Medulla oblongata (tissue), 1 donor: Measurements from ENCODE around the gene HCST.

Source experiments
- DNase-seq: peaks from one replicate; pipeline ENCODE4 v3.0.0-alpha.2; 2015; ENCODE audit errors: extremely low spot score

HCST gene, protein sequence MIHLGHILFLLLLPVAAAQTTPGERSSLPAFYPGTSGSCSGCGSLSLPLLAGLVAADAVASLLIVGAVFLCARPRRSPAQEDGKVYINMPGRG

DNA sequence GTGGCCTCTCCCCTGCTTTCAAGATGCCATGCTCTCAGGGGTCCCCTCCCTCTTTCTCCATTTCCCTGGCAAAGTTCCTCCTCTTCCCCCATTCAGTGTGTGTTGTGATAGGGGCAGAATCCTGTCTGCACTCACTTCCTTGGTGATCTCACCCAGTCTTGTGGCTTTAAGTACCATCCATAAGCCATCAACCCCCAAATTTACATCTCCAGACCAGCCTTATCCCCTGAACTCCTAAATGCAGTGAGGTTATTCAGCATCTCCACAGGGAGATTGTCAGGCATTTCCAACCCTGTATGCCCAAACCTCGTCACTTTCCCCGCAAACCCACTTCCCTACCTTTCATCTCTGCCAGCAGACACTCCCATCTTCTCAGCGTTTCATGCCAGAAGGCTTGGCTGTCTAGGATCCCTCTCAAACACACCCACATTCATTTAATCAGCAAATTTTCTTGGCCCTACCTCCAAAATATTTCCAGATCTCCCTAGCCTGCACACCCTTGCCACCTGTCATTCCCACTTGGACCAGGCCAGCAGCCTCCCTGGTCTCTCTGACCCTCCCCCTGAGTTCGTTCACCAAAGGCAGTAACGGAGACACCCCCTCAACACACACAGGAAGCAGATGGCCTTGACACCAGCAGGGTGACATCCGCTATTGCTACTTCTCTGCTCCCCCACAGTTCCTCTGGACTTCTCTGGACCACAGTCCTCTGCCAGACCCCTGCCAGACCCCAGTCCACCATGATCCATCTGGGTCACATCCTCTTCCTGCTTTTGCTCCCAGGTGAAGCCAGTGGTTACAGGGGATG is at the start of gene HCST:
Gene HCST, plus strand, starts transcription at position 676 of the 808 bp plus-strand sequence. Its CDS starts 65 bp downstream, at position 741.
- peak; percentile 60 for DNase-seq

DNA sequence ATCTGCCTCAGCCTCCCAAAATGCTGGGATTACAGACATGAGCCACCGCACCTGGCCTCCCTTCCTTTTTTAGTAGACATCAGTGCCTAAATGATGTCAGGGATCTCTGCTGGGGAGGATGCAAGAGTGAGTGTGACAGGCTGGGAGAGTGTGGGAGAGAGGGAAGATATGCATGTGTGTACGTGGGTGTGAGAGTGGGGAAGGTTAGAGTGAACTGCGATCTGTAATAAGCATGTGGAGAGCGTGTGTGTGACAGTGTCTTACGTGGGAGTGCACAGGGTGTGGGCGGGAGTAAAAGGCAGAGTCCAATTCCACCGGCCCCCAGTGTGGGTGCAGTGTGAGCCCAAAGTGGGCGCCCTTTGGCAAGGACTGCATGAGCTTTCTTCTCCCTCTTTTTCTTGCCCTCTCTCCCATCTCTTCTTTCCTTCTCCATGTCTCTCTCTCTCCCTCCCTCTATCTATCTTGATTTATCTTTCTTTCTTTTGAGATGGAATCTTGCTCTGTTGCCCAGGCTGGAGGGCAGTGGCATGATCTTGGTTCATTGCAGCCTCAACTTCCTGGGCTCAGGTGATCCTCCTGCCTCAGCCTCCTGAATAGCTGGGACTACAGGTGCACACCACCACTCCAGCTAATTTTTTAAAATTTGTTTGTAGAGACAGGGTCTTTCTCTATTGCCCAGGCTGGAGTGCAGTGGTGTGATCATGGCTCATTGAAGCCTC is 49.1 kb upstream of the HCST start:
- DNase-seq: no peak

DNA sequence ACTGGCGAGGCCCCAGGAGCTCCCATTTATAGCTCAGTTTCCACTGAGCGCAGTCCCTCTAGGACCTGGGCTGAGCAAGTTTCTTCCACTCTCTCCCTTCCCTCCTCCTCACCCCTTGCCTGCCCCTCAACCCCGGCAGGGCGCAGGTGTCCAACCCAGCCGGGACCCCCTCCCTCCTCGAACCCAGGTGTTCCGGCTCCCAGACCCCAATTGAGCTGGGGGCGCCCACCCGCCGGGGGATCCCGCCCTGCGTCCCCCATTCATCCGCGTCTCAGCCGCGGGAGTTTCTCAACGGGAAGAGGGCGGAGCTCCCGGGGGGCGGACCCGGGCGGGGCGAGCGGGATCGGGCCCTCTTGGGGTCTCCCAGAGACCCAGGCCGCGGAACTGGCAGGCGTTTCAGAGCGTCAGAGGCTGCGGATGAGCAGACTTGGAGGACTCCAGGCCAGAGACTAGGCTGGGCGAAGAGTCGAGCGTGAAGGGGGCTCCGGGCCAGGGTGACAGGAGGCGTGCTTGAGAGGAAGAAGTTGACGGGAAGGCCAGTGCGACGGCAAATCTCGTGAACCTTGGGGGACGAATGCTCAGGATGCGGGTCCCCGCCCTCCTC is 45.7 kb upstream of the HCST start, which contains the start of gene KIRREL2:
Gene KIRREL2, plus strand, starts transcription at position 366 of the 604 bp plus-strand sequence. Its CDS starts 209 bp downstream, at position 575.
- no peak for DNase-seq

DNA sequence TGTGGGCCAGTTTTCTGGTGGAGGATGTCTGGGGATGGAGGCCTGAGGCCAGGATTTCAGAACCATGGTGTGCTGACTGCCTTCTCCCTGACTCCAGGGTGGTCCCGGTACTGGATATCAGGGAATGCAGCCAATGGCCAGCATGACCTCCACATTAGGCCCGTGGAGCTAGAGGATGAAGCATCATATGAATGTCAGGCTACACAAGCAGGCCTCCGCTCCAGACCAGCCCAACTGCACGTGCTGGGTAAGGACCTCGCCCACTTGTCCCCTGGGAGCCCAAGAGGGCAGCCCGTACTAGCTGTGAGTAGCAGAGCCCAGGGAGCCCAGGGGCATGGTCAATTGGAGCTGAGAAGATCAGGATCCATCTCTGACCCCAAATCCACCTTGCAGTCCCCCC is 44.0 kb upstream of the HCST start:
- no peak for DNase-seq

DNA sequence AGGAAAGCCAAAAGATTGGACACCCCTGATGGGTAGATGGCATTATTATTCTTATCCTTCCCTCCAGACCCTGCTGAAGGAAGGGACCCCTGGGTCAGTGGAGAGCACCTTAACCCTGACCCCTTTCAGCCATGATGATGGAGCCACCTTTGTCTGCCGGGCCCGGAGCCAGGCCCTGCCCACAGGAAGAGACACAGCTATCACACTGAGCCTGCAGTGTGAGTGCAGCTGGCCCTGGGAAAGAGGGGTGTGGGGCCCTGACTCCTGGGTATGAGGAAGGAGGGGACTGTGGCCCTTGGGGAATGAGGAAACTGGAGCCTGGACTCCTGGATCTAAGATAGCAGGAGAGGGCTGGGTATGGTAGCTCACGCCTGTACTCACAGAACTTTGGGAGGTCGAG is 42.9 kb upstream of the HCST start:
- no peak for DNase-seq

DNA sequence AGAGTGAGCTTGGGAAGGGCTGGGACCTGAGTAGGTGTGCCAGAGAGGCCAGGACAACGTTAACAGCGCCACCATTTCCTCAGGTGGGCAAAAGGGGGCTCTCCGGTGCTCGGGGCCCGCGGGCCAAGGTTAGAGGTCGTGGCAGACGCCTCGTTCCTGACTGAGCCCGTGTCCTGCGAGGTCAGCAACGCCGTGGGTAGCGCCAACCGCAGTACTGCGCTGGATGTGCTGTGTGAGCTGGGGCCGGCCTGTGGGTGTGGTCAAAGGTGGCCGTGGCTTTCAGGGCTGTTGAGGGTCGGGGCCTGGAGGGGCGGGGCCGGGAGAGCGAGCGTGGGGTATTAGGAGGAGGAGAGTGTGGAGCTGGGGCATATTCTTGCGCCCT is 41.9 kb upstream of the HCST start:
- DNase-seq: no peak

DNA sequence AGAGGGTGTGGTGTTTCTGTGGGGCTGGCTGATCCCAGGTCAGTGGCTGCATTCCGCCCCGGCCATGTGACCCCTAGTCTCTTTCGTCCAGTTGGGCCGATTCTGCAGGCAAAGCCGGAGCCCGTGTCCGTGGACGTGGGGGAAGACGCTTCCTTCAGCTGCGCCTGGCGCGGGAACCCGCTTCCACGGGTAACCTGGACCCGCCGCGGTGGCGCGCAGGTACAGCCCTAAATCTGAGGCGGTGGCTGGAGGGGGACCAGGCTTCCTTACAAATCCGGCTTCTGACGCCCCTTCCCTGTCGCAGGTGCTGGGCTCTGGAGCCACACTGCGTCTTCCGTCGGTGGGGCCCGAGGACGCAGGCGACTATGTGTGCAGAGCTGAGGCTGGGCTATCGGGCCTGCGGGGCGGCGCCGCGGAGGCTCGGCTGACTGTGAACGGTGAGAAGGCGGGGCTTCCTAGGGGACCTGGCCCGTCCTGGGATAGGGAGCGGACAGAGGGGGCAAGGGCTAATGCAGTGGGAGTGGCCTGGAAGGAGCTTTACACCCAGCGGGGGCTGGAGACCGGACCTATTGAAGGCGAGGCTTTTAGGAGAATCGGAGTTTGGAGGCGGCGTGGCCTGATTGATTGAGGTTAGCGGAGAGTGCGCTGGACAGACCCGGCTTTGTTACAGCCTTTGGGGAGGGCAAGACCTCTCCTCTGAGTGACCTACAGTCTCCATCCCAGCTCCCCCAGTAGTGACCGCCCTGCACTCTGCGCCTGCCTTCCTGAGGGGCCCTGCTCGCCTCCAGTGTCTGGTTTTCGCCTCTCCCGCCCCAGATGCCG is 41.3 kb upstream of the HCST start:
- DNase-seq: no peak

DNA sequence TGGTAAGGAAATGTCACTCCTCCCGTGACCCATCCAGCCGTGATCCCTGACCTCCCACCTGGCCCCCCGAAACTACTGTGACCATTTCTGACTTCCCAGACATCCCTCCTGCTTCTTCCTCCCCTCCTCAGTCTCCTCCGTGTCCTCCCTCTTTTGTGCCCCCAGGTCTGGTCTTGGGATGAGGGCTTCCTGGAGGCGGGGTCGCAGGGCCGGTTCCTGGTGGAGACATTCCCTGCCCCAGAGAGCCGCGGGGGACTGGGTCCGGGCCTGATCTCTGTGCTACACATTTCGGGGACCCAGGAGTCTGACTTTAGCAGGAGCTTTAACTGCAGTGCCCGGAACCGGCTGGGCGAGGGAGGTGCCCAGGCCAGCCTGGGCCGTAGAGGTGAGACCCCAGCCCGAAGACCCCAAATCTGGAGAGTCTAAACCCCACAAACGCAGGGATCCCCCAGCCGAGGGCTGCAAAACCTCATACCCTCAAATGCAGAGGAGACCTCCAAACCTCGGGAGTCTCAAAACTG is 40.6 kb upstream of the HCST start:
- DNase-seq: no peak

DNA sequence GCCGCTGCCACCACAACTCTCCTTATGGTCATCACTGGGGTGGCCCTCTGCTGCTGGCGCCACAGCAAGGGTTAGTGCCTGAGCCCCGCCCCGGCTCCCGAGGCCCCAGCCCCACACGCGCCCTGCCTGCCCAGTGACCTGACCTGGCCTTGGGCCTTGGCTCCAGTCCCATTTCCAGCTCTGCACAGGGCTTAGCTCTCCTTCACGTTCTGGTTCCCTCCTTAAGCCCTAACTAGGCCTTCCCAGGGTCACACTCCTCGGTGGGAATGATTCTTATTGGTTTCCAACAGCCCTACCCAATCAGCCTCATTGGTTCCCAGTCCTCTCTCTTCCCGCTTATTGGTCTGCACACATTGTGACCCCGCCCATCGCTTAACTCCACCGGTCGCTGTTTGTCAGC is 39.8 kb upstream of the HCST start:
- DNase-seq: no peak

DNA sequence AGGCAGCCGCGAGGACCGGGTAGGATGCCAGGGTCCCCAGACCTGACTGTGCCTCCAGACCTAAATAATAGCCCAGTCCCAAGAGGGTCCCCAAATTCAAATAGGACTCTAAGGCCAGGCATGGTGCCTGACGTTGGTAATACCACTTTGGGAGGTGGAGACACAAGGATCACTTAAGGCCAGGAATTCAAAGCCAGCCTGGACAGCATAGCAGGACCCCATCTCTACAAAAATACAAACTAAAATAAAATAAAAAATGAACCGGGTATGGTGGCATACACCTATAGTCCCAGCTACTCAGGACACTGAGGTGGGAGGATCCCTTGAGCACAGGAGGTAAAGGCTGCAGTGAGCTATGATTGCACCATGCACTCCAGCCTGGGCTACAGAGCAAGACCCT is 39.3 kb upstream of the HCST start:
- no peak for DNase-seq

DNA sequence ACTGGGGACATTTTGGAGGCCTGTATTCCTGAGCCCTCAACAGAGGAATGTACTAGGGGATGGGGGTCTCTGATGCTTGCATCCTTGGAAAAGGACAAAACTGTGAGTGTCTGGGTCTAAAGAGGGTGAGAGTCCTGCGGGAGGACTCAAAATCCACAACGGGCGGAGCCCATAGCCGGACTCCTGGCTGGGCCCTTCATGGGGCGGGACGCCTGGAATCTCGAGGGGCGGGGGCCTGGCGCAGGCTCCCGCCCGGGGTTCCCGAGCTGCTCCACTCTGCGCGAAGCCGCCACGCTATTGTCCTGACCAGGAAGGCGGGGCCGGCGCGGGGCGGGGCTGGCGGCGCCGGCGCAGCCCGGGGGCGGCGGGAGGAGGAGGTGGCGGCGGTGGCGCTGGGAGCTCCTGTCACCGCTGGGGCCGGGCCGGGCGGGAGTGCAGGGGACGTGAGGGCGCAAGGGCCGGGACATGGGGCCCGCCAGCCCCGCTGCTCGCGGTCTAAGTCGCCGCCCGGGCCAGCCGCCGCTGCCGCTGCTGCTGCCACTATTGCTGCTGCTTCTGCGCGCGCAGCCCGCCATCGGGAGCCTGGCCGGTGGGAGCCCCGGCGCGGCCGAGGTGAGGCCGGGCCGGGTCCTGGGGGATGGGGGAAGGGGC is 34.0 kb upstream of the HCST start, which contains the start of gene APLP1:
Gene APLP1, plus strand, starts transcription at position 403 of the 651 bp plus-strand sequence. Its CDS starts 63 bp downstream, at position 466.
- DNase-seq: peak; percentile 87

DNA sequence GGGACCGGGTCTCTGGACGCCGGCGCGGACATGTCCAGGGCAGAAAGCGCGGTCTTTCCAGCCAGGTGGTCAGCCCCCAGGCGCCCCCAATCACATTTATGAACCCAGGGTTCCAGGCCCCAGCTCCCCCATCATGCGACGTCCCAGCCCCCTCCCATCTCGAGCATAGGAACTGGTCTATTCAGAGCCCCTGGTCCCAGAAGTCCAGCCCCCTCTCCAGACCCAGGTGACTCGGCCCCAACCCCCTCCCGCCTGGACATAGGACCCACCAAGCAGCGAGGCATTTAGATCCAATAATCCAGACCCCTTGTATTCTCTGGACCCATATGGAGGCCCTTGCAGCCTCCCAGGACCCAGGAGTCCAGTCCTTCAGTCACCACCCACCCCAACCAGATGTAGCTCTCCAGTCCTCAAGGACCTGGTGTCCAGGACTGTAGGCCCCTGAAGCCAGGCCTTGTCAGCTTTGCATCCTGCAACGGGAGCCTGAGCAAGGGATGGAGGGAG is 33.5 kb upstream of the HCST start:
- no peak for DNase-seq

DNA sequence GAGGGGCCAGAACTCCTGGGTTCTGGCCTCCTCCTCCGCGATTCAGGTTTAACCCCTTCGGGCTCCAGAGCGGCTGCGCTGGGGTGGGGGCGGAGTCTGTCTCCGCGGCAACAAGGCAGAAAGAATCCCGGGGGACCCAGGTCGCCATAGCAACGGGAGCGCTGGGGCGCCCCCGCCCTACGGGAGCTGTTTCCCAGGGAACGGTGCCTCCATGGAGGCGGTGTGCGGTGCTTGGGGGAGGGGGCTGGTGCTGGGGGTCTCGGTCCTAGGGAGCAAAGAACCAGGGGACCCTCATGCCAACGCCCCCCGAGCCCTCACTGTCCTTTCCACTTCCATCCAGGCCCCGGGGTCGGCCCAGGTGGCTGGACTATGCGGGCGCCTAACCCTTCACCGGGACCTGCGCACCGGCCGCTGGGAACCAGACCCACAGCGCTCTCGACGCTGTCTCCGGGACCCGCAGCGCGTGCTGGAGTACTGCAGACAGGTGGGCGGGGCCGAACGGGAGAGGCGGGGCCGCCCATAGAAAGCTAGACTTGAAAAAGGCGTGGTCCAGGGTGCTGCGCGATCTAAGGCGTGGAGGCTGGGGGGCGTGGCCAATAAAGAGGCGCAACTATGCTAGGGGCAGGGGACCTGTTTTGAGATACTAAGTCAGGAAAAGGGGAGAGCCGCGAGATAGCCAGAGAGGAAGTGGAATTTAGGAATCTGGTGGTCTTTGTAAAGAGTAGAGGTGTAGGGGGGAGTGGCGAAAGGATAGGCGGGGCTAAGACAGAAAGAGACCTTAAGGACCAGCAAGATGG is 32.8 kb upstream of the HCST start:
- peak; percentile 79 for DNase-seq

DNA sequence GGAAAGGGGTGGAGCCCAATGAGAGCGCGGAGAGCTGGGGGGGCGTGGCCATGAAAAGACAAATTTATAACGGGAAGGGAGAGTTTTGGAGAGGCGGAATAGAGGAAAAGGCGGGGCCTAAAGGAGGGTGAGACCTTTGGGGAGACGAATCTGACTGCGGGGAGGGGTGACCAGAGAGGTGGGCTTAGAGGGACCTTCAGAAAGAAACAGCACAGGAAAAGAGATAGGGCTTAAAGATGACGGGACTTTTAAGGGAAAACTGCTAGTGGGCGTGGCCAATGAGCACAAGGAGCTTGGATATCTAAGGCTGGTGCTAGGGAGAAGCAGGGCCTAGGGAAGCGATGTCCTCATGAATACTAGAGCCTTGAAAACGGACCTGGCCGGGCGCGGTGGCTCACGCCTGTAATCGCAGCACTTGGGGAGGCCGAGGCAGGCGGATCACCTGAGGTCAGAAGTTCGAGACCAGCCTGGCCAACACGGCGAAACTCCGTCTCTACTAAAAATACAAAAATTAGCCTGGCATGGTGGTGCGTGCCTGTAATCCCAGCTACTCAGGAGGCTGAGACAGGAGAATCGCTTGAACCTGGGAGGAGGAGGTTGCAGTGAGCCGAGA is 32.1 kb upstream of the HCST start:
- peak; percentile 23 for DNase-seq

DNA sequence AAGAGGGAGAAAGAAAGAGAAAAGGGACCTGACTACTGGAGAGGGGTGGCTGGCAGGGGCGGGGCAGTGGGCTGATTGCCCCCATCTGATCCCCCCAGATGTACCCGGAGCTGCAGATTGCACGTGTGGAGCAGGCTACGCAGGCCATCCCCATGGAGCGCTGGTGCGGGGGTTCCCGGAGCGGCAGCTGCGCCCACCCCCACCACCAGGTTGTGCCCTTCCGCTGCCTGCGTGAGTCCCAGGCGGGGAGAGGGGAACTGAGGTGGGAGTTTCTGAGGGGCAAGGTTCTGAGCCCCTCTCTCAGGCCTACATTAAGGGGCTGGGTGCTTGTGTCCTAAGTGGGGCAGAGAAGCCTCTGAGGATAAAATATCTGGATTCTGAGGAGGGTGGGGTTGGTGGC is 31.5 kb upstream of the HCST start:
- DNase-seq: no peak

DNA sequence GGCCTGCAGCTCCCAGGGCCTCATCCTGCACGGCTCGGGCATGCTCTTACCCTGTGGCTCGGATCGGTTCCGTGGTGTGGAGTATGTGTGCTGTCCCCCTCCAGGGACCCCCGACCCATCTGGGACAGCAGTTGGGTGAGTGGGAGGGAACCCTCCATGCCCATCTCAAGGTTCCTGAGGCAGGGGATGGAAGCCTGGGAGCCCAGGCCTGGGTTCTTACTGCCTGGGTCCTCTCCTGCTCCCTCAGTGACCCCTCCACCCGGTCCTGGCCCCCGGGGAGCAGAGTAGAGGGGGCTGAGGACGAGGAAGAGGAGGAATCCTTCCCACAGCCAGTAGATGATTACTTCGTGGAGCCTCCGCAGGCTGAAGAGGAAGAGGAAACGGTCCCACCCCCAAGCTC is 30.7 kb upstream of the HCST start:
- DNase-seq: no peak

DNA sequence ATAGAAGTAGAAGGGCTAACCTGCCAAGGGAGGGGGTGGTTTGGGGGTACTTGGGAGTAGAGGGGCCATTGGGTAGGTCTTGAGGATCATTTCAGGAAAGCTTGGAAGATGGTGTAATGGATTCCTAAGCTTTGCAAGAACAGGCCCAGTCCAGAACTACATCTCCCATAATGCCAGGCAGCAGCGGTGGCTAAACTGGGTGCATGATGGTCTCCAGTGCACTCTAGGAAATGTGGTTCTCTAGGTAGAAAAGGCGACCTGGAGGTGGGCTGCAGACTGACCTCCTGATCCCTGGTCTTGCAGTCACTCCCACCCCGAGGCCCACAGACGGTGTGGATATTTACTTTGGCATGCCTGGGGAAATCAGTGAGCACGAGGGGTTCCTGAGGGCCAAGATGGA is 30.1 kb upstream of the HCST start:
- no peak for DNase-seq

DNA sequence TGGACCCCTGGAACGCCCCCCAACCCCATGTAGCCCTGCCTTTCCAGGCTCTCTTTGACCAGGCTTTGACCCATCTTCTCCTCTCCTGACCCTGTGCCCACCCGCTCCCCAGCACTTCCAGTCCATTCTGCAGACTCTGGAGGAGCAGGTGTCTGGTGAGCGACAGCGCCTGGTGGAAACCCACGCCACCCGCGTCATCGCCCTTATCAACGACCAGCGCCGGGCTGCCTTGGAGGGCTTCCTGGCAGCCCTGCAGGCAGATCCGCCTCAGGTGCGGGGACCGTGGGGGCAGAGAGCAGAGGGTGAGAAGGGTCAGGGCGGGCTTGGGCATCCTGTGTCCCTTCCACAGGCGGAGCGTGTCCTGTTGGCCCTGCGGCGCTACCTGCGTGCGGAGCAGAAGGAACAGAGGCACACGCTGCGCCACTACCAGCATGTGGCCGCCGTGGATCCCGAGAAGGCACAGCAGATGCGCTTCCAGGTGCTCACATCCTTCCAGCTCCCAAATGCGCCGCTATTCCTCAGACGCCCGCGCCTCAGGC is 27.9 kb upstream of the HCST start:
- DNase-seq: no peak

DNA sequence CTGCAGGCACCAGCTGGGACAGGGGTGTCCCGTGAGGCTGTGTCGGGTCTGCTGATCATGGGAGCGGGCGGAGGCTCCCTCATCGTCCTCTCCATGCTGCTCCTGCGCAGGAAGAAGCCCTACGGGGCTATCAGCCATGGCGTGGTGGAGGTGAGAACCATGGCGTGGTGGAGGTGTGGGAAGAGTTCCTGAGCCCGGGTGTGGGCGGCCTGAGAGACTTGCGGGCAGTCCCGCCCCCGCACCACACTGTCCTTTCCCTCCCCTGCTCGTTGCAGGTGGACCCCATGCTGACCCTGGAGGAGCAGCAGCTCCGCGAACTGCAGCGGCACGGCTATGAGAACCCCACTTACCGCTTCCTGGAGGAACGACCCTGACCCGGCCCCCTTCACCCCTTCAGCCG is 23.3 kb upstream of the HCST start:
- no peak for DNase-seq
